GM20431 (cell line): ENCODE measurements around the gene F11R.
"Not testable (repeated sequence)": the region's sequence is repeated elsewhere in the genome, so short reads cannot be mapped to it uniquely, and the experiment has no call there.

Experiments used
- in situ Hi-C: fragments of 300-500 bp; cut with MseI, MboI; formaldehyde crosslinking; loops from one replicate; pipeline ENCODE4 v1.15.0; 2020; ENCODE audit warnings: low sequenced_read_pairs; ENCODE audit not compliant: unreplicated experiment

The F11R gene

GRCh38 chr1:160945881-160946280 lies 75.1 kb downstream of the F11R start:
- in situ Hi-C loops = not testable (repeated sequence)
